GM04504 (cell line): Measurements from ENCODE around the gene C16orf87.
"Not testable (repeated sequence)": the region's sequence is repeated elsewhere in the genome, so short reads cannot be mapped to it uniquely, and the experiment has no call there.

ENCODE experiments used
- DNase-seq: peaks from one replicate; pipeline ENCODE4 v3.0.0-alpha.2; 2012; ENCODE audit warnings: low read depth

The C16orf87 gene

GRCh38 chr16:46830902-46831647 is at the start of gene C16orf87:
TSS of gene C16orf87 (minus strand) at chr16:46831180. CDS start at chr16:46831149, 31 bp downstream.
- DNase-seq, result peak; percentile 85

DNA sequence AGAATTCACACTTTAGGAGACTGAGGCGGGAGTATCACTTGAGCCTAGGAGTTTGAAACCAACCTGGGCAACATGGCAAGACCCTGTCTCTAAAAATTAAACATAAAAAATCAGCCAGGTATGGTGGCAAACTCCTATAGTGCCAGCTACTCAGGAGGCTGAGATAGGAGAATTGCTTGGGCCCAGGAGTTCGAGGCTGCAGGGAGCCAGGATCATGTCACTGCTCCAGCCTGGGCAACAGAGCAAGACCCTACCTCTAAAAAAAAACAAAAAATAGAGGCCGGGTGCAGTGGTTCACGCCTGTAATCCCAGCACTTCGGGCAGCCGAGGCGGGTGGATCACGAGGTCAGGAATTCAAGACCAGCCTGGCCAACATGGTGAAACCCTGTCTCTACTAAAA is 44.3 kb upstream of the C16orf87 start:
- DNase-seq, result no peak

DNA sequence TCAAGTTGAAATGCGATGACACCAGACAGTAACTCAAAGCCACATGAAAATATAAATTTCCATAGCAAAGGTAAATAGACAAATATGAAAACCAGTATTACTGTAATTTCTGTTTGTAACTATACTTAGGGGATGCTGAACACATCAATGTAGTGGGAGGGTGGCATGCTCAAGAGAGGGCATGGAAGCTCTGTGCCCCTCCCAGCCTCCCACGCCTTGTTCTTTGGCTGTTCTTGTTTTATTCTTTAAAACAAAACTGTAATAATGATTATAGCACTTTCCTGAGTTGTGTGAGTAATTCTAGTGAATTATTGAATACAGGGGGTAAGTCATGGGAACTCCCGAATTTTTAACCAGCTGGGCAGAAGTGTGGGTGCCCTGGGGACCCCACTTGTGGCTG is 42.2 kb upstream of the C16orf87 start:
- DNase-seq, result no peak

- no peak for DNase-seq
Observed at GRCh38 chr16:46871597-46871996, 40.6 kb upstream of the C16orf87 start.

DNA sequence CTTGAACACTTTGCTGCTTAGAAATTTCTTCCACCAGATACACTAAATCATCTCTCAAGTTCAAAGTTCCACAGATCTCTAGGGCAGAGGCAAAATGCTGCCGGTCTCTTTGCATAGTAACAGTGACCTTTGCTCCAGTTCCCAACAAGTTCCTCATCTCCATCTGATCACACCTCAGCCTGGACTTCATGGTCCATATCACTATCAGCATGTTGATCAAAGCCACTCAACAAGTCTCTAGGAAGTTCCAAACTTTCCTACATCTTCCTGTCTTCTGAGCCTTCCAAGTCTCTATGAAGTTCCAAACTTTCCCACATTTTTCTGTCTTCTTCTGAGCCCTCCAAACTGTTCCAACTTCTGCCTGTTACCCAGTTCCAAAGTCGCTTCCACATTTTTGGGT is 37.9 kb upstream of the C16orf87 start:
- DNase-seq, result not testable (repeated sequence)

DNA sequence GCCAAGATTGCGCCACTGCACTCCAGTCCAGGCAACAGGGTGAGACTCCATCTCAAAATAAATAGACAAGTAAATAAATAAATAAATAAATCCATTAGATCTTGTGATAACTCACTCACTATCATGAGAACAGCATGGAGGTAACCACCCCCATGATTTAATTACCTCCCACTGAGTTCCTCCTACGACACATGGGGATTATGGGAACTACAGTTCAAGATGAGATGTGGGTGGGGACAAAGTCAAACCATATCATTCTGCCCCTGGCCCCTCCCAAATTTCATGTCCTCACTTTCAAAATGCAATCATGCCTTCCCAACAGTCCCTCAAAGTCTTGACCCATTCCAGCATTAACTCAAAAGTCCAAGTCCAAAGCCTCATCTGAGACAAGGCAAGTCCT is 36.5 kb upstream of the C16orf87 start:
- not testable (repeated sequence) for DNase-seq

DNA sequence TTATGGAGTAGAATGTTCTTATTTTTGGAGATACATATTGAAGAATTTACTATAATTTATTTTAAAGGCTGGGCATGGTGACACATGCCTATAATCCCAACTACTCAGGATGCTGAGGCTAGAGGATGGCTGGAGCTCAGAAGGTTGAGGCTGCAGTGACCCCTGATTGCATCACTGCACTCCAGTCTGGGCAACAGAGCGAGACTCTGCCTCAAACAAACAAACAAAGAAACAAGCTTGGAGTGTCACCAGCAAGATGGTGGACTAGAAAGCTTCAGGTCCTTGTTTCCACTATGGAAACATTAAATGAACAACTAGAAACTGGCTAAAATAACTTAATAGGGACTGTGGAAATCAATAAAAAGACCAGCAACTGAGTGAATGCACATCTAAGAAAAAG is 35.3 kb upstream of the C16orf87 start:
- DNase-seq, result no peak

- DNase-seq, result no peak
Observed at GRCh38 chr16:46862555-46863447, 31.8 kb upstream of the C16orf87 start.

DNA sequence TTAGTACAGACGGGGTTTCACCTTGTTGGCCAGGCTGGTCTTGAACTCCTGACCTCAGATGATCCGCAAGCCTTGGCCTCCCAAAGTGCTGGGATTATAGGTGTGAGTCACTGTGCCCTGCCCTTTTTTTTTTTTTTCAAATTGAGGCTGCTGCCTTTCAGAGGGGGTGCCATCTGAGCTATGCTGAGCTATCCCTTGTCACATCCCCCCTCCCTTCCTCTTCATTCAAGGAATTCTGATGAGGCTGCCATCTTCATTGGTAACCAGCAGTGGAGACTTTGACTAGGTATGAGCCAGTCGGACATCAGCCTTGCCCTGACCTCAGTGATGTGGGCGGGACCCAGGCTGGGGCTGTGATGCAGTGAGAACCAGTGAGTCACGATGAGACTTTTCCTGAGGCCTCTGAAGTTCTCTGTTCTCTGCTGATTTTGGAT is 28.8 kb upstream of the C16orf87 start:
- peak; percentile 65 for DNase-seq

DNA sequence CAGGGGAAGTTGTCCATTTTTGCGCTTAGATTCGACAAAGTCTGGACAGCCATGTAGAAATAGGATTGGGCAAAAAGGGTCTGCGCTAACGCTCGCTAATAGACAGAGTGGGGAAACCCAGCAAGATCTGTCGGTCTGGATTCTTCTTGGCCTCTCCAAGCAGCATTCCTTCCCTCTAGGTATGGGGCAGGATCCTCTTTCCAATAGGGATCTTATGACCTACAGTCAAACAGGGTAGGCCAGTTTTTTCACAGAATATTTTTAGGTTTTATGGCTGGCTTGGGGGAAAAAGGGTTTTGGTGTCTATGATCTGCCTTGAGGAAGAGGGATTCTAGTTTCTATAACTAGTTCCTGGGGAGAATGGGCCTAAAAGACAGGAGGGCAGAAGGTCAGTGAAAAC is 27.2 kb upstream of the C16orf87 start:
- DNase-seq, result no peak

DNA sequence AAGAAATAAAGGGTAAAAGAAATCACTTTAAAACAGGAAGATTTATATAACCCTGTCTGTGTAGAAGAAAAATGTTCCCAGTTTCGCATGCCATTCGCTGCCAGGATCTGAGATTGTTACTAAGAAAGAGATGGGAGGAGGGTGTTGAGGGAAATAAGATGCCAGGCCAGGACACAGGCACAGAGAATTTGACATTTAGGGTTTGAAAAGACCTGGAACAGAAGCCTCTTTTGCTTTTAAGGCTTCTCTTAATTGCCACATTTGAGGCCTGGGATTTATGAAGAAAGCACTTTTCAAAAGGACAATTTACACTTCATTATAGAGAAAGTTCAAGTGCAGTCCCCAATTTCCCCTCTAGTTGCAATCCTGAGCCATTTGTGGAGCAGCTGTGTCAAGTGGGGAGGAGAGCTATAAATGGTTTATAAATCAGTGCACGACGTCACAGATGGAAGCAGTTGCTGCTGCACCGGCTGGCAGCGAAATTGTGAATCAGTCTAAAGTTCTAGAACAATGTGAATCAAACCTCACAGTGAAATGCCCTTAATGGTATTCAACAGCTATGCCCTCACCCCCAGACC is 26.5 kb upstream of the C16orf87 start:
- DNase-seq, result peak; percentile 38

- no peak for DNase-seq
Observed at GRCh38 chr16:46855389-46855788, 24.4 kb upstream of the C16orf87 start.

DNA sequence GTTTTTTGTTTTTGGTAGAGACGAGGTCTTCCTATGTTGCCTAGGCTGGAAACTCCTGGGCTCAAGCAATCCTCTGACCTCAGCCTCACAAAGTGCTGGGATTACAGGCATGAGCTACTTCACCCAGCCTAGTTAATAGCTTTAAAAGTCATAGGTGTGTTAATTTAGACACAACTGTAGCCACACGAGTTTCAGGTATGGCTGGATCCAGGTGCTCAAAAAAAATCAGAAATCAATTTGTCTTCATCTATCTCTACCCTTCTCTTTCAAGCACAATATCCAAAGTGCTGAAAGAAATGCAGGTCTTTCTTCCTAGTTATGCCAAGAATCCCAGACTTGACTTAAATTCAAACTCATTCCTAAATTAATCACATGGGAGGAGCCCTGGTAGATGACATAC is 23.9 kb upstream of the C16orf87 start:
- DNase-seq, result no peak

GRCh38 chr16:46853713-46854443 is 22.9 kb upstream of the C16orf87 start:
- no peak for DNase-seq

GRCh38 chr16:46852130-46852529 is 21.1 kb upstream of the C16orf87 start:
- no peak for DNase-seq

DNA sequence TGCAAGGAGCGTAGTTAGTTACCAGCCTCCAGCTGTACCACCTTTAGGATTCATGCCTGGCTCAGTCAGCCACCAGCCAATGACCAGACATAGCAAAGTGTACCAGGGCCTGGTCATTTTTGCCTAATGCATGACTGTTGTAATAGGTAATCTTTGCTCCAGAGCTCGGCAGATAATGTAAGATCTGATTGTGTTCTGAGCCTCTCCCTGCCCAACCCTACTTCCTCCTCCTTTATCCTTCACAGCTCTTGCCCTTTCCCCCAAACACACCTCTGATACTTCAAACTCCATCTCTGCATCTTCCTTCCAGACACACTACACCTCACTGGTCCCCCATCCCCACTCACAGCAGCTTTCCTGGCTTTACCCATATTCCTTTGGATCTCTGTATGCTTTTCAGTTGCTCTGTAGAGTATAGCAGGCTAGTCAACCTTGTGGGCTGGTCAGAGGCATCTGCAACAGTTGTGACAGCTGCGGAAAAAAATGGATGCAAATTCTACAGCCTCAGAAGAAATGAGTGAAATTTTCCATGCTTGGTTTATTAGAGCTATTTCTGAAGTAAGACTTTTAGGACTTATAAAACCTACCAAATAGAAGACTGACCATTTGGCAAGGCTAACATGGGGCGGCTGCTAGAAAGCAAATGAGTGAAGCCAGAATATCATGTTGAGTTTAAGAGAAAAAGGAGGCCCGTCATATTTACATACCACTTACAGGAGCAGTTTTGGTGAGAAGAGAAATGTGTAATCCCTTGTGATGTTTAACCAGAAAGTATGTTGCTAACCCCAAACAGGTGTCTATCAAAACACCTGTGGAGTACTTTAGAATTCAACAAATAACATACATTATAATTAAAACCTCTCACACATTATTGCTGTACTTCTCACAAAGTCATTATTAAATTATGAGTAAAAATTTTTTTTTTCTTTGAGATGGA is 19.9 kb upstream of the C16orf87 start:
- no peak for DNase-seq

- no peak for DNase-seq
Observed at GRCh38 chr16:46848768-46849764, 18.1 kb upstream of the C16orf87 start.

DNA sequence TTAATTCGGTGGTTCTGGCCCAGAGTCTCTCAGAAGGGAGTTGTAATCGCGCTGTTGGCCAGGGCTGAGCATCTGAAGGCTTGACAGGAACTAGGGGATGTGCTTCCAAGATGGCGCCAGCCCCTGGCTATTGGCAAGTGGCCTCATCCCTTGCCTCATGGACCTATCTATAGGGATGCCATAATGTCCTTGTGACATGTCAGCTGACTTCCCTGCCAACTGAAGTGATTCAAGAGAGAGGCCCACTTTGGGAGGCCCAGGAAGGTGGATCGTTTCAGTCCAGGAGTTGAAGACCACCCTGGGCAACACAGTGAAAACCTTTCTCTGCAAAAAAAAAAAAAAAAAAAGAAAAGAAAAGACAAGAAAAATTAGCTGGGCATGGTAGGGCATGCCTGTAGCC is 15.0 kb upstream of the C16orf87 start:
- DNase-seq, result no peak

- no peak for DNase-seq
Observed at GRCh38 chr16:46844771-46845170, 13.8 kb upstream of the C16orf87 start.
